H9 (cell line): Measurements from ENCODE around the gene ITPA. TPM values are rescaled to one million over a fixed set of nuclear protein-coding genes. Genes with fewer than 3 reads are reported as not detected.

Experiments used
- DNase-seq: peaks from one replicate; pipeline ENCODE4 v3.0.0-alpha.2; 2017
- H2AFZ ChIP-seq: one replicate; pipeline ENCODE4 v1.6.1; 2013; ENCODE audit warnings: mild to moderate bottlenecking, low read length, control low read depth, moderate library complexity
- H2AK5ac ChIP-seq: 2 replicates; pipeline ENCODE4 v1.6.1; 2013; ENCODE audit warnings: low read length, control low read depth, mixed read lengths; ENCODE audit not compliant: insufficient read length
- H2BK120ac ChIP-seq: one replicate; pipeline ENCODE4 v1.6.1; 2013; ENCODE audit warnings: low read depth, mild to moderate bottlenecking, low read length, control low read depth, inconsistent platforms; ENCODE audit not compliant: poor library complexity, severe bottlenecking
- H2BK12ac ChIP-seq: 2 replicates; pipeline ENCODE4 v1.6.1; 2013; ENCODE audit warnings: low read length, control low read depth, mixed read lengths, low read depth; ENCODE audit not compliant: insufficient read length
- H2BK15ac ChIP-seq: 2 replicates; pipeline ENCODE4 v1.6.1; 2013; ENCODE audit warnings: low read depth, low read length, control low read depth
- H2BK20ac ChIP-seq: one replicate; pipeline ENCODE4 v1.6.1; 2013; ENCODE audit warnings: low read depth, mild to moderate bottlenecking, low read length, control low read depth, inconsistent platforms; ENCODE audit not compliant: poor library complexity, severe bottlenecking
- H2BK5ac ChIP-seq: 2 replicates; pipeline ENCODE4 v1.6.1; 2013; ENCODE audit warnings: low read length, control low read depth, mixed read lengths; ENCODE audit not compliant: insufficient read length
- H3K14ac ChIP-seq: 2 replicates; pipeline ENCODE4 v1.6.1; 2013; ENCODE audit warnings: low read length, control low read depth; ENCODE audit not compliant: insufficient read depth
- H3K18ac ChIP-seq: 2 replicates; pipeline ENCODE4 v1.6.1; 2013; ENCODE audit warnings: low read depth, mild to moderate bottlenecking, mixed read lengths, low read length, control low read depth; ENCODE audit not compliant: insufficient read length
- H3K23ac ChIP-seq: 2 replicates; pipeline ENCODE4 v1.6.1; 2013; ENCODE audit warnings: low read length, control low read depth, mixed read lengths, low read depth; ENCODE audit not compliant: insufficient read length
- H3K23me2 ChIP-seq: 2 replicates; pipeline ENCODE4 v1.6.1; 2013; ENCODE audit warnings: low read depth, mild to moderate bottlenecking, mixed read lengths, low read length, control low read depth; ENCODE audit not compliant: insufficient read length, poor library complexity, severe bottlenecking
- H3K27ac ChIP-seq: 2 replicates; pipeline ENCODE4 v1.5.1; 2013; ENCODE audit warnings: low read length, control low read depth, mixed read lengths, low read depth; ENCODE audit not compliant: insufficient read length
- H3K27me3 ChIP-seq: 2 replicates; pipeline ENCODE4 v1.6.1; 2013; ENCODE audit warnings: low read length, control low read depth, inconsistent platforms; ENCODE audit not compliant: insufficient read depth
- H3K4ac ChIP-seq: 2 replicates; pipeline ENCODE4 v1.6.1; 2013; ENCODE audit warnings: low read depth, mild to moderate bottlenecking, control low read depth, inconsistent platforms, low read length, moderate library complexity
- H3K4me1 ChIP-seq: 2 replicates; pipeline ENCODE4 v1.6.1; 2013; ENCODE audit warnings: low read length, control low read depth, inconsistent platforms; ENCODE audit not compliant: insufficient read depth
- H3K4me2 ChIP-seq: 2 replicates; pipeline ENCODE4 v1.6.1; 2013; ENCODE audit warnings: low read length, control low read depth, mixed read lengths; ENCODE audit not compliant: insufficient read length, insufficient read depth
- H3K56ac ChIP-seq: 2 replicates; pipeline ENCODE4 v1.6.1; 2013; ENCODE audit warnings: low read depth, mild to moderate bottlenecking, mixed read lengths, low read length, control low read depth; ENCODE audit not compliant: insufficient read length
- H3K79me1 ChIP-seq: 2 replicates; pipeline ENCODE4 v1.6.1; 2013; ENCODE audit warnings: low read depth, mild to moderate bottlenecking, moderate library complexity, low read length, control low read depth, inconsistent platforms; ENCODE audit not compliant: insufficient read depth, poor library complexity, severe bottlenecking
- H3K79me2 ChIP-seq: 2 replicates; pipeline ENCODE4 v1.6.1; 2013; ENCODE audit warnings: low read length, control low read depth, inconsistent platforms; ENCODE audit not compliant: insufficient read depth
- H3K9ac ChIP-seq: 2 replicates; pipeline ENCODE4 v1.6.1; 2013; ENCODE audit warnings: low read length, control low read depth, mixed read lengths; ENCODE audit not compliant: insufficient read length; ENCODE audit errors: extremely low read depth
- H3K9me3 ChIP-seq: one replicate; pipeline ENCODE4 v1.6.1; 2013; ENCODE audit warnings: low read depth, low read length, inconsistent platforms; ENCODE audit not compliant: control insufficient read depth
- H3T11ph ChIP-seq: one replicate; pipeline ENCODE4 v1.6.1; 2013; ENCODE audit warnings: mild to moderate bottlenecking, low read length, control low read depth, inconsistent platforms
- H4K20me1 ChIP-seq: one replicate; pipeline ENCODE4 v1.6.1; 2013; ENCODE audit not compliant: control insufficient read depth, insufficient read length, insufficient read depth
- H4K5ac ChIP-seq: 2 replicates; pipeline ENCODE4 v1.6.1; 2013; ENCODE audit warnings: low read depth, mild to moderate bottlenecking, mixed read lengths, low read length, control low read depth; ENCODE audit not compliant: insufficient read length
- H4K8ac ChIP-seq: replicated peaks from 2 replicates; pipeline ENCODE4 v1.6.1; 2013; ENCODE audit warnings: low read length, control low read depth, mixed read lengths, low read depth; ENCODE audit not compliant: insufficient read length
- H4K91ac ChIP-seq: 2 replicates; pipeline ENCODE4 v1.6.1; 2013; ENCODE audit warnings: low read depth, mild to moderate bottlenecking, moderate library complexity, mixed read lengths, low read length, control low read depth; ENCODE audit not compliant: insufficient read length
- H3K27ac Mint-ChIP-seq, 3 experiments: 2 replicates in 2 of 3; 3 replicates in 1 of 3; pipeline ENCODE4 v1.8.0; 2020 to 2021; ENCODE audit warnings: mixed read lengths in 3 of 3, mild to moderate bottlenecking in 1 of 3, moderate library complexity in 1 of 3
- H3K27me3 Mint-ChIP-seq: 2 replicates; pipeline ENCODE4 v1.8.0; 2021; ENCODE audit warnings: low read depth, mild to moderate bottlenecking, moderate library complexity, mixed read lengths
- H3K36me3 Mint-ChIP-seq, 3 experiments: 2 replicates in 2 of 3; 3 replicates in 1 of 3; pipeline ENCODE4 v1.8.0; 2020 to 2021; ENCODE audit warnings: low read depth in 3 of 3, mixed read lengths in 3 of 3; ENCODE audit not compliant: insufficient read depth in 1 of 3
- H3K4me1 Mint-ChIP-seq, 2 experiments: 2 replicates each; pipeline ENCODE4 v1.8.0; 2020; ENCODE audit warnings: mixed read lengths in 2 of 2
- H3K4me3 Mint-ChIP-seq, 2 experiments: 2 replicates in 1 of 2; 3 replicates in 1 of 2; pipeline ENCODE4 v1.8.0; 2020 to 2021; ENCODE audit warnings: mild to moderate bottlenecking in 2 of 2, mixed read lengths in 2 of 2, moderate library complexity in 1 of 2
- H3K9me3 Mint-ChIP-seq, 2 experiments: 2 replicates in 1 of 2; 3 replicates in 1 of 2; pipeline ENCODE4 v1.8.0; 2020; ENCODE audit warnings: mild to moderate bottlenecking in 2 of 2, mixed read lengths in 2 of 2, moderate library complexity in 1 of 2
- WGBS: extraction: QIAGEN DNeasy Blood & Tissue Kit; methylation state at CpG from one replicate; pipeline ENCODE4 v1.1.7; 2013; ENCODE audit warnings: missing lambda C conversion rate, low lambda C conversion rate, mixed read lengths; ENCODE audit not compliant: insufficient read length; ENCODE audit errors: extremely low coverage; 5-methylcytosine and 5-hydroxymethylcytosine counted together
- total RNA-seq: library from RNA; stranded (reverse); gene quantifications from 2 replicates; pipeline ENCODE4 v1.2.1, GENCODE V29; 2021
- TF ChIP-seq, protein P1 (sequence below): fragments of 200-600 bp; sonication (generic); conservative IDR thresholded peaks from 3 replicates; pipeline ENCODE4 v1.8.0; 2021; ENCODE audit warnings: antibody characterized with exemption, mild to moderate bottlenecking

The ITPA gene
- total RNA-seq, 1 experiment from 2014 or later: 74.5 TPM

DNA sequence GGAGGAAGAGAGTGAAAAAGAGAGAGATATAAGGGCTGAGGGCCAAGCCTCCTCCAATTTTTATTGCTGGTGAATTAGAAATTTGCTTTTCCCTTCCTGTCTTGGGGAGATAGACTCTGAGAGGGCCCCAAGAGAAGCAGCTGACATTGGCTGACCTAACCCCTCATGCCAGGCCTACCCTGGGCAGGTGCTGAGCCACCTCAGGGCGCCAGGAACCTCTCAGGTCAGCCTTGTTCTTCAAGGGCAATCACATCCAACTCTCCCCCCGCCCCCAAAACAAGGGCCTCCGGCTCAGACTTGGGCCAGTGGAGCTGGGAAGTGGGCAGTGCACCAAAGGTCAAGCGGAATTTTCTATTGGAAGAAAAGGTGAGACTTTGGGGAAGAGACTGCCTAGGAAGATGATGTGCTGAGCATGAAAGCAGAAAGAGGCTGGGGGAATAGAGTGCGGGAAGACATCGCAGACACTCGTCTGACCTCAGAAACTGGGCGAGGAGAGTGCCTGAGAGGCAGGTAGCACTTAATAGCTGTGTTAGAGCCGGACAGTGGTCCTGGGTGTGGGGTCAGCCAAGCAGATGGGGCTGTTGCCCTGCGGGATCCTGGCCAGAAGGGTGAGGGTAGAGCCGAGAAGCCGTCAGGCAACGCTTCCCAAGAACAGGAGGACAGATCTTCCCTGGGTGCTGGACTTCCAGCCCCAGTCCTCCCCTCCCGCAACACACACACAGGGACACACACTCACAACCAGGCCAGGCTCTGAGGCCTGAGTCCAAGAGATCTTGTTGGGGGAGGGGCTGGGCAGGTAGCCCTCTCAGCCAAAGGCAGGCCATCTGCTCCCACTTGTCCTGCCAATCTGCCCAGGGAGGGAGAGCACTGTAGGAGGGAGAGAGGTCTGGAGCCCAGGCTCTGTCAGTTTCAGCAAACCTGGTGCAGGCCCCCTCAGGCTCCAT is 45.9 kb upstream of the ITPA start:
- Histone ChIP-seq H3K14ac (no peak overlapping the region), H3K23ac (no peak overlapping the region), H3T11ph (no peak overlapping the region), H3K79me2 (peaks cover 10% of the 10 kb centered on the region; the same call in 1 of the 2 replicates), H2AFZ (no peak overlapping the region), H3K4ac (no peak overlapping the region), H3K18ac (no peak overlapping the region), H2BK12ac (no peak overlapping the region), H4K8ac (no peak overlapping the region), H3K27me3 (no peaks in the 10 kb centered on the region), H3K79me1 (no peaks in the 10 kb centered on the region), H4K91ac (no peak overlapping the region), H3K9me3 (no peaks in the 10 kb centered on the region), H2BK15ac (no peak overlapping the region), H3K4me2 (no peak overlapping the region), H2BK5ac (no peak overlapping the region), H2BK20ac (no peak overlapping the region), H2AK5ac (no peak overlapping the region), H3K23me2 (peaks cover 9% of the 10 kb centered on the region), H3K27ac (no peak overlapping the region), H2BK120ac (no peak overlapping the region), H3K4me1 (peaks cover 2% of the 10 kb centered on the region; the same call in 1 of the 2 replicates), H4K20me1 (no peaks in the 10 kb centered on the region), H3K9ac (no peak overlapping the region), H3K56ac (no peak overlapping the region), H4K5ac (no peak overlapping the region)
- Mint-ChIP-seq H3K36me3 (peaks cover 5 to 21% (median 7%) of the 10 kb centered on the region in 3 experiments; a peak in 4 of 7 replicates), H3K4me3 (peak overlapping the region in 1 of 2 experiments; percentile 1; a peak in 1 of 5 replicates), H3K4me1 (peaks cover 12 to 21% of the 10 kb centered on the region in 2 experiments), H3K27me3 (no peaks in the 10 kb centered on the region), H3K27ac (peak overlapping the region in 2 of 3 experiments; percentile 78 to 93; a peak in 5 of 7 replicates), H3K9me3 (no peaks in the 10 kb centered on the region; a peak in 1 of 5 replicates)
- WGBS: no CpG with 5 or more reads among the region's 14 CpGs
- no peak for DNase-seq
- TF ChIP-seq, protein P1, sequence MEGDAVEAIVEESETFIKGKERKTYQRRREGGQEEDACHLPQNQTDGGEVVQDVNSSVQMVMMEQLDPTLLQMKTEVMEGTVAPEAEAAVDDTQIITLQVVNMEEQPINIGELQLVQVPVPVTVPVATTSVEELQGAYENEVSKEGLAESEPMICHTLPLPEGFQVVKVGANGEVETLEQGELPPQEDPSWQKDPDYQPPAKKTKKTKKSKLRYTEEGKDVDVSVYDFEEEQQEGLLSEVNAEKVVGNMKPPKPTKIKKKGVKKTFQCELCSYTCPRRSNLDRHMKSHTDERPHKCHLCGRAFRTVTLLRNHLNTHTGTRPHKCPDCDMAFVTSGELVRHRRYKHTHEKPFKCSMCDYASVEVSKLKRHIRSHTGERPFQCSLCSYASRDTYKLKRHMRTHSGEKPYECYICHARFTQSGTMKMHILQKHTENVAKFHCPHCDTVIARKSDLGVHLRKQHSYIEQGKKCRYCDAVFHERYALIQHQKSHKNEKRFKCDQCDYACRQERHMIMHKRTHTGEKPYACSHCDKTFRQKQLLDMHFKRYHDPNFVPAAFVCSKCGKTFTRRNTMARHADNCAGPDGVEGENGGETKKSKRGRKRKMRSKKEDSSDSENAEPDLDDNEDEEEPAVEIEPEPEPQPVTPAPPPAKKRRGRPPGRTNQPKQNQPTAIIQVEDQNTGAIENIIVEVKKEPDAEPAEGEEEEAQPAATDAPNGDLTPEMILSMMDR: no peak
